Activated B cell treated with CpG ODN at 0.5 μM for 24 hours (primary cell): ENCODE measurements around the gene CBFA2T3. TPM values are rescaled to one million over a fixed set of nuclear protein-coding genes. Genes with fewer than 3 reads are reported as not detected.

Source experiments
- ATAC-seq: fragments of 200-7000 bp; cut with Tn5 transposase; one replicate; pipeline ENCODE4 v1.10.0; 2021; ENCODE audit warnings: low read depth, mild to moderate bottlenecking, moderate library complexity
- CTCF ChIA-PET: fragments of 350-600 bp; sonication (Branson Sonifier 250); formaldehyde crosslinking; loops from one replicate; lab custom pipeline; 2021; ENCODE audit warnings: antibody characterized with exemption; lab: Charles Lee
- POLR2A ChIA-PET: fragments of 350-600 bp; sonication (Branson Sonifier 250); formaldehyde crosslinking; loops from one replicate; lab custom pipeline; 2021; ENCODE audit warnings: antibody characterized with exemption; lab: Charles Lee
- DNase-seq: peaks from one replicate; pipeline ENCODE4 v3.0.0; 2022
- H3K27ac Mint-ChIP-seq: one replicate; pipeline ENCODE4 v1.8.0; 2020; ENCODE audit warnings: mixed read lengths
- H3K27me3 Mint-ChIP-seq: one replicate; pipeline ENCODE4 v1.8.0; 2021; ENCODE audit warnings: mixed read lengths
- H3K36me3 Mint-ChIP-seq: one replicate; pipeline ENCODE4 v1.8.0; 2021; ENCODE audit warnings: low read depth, mixed read lengths
- H3K4me1 Mint-ChIP-seq: one replicate; pipeline ENCODE4 v1.8.0; 2021; ENCODE audit warnings: mixed read lengths
- H3K4me3 Mint-ChIP-seq: one replicate; pipeline ENCODE4 v1.8.0; 2020; ENCODE audit warnings: mild to moderate bottlenecking, mixed read lengths
- H3K9me3 Mint-ChIP-seq: one replicate; pipeline ENCODE4 v1.8.0; 2020; ENCODE audit warnings: mixed read lengths
- intact Hi-C: fragments of 100-400 bp; cut with micrococcal nuclease; formaldehyde crosslinking; loops from one replicate; pipeline ENCODE4 v1.15.1; 2024
- total RNA-seq: library from RNA; stranded (reverse); gene quantifications from 2 replicates; pipeline ENCODE4 v1.2.3, GENCODE V29; 2022
- TF ChIP-seq, protein P1 (sequence below): fragments of 200-600 bp; IDR thresholded peaks from one replicate; pipeline ENCODE4 v1.8.0; 2022; ENCODE audit warnings: antibody characterized with exemption, mild to moderate bottlenecking

Gene CBFA2T3
- total RNA-seq: 50.8 and 63.3 TPM in 2 replicates

- peak within 1 kb of the TSS; percentile 83 for H3K27ac Mint-ChIP-seq
- no peaks in the 10 kb centered on the region for H3K27me3 Mint-ChIP-seq
- ChIA-PET CTCF (interaction anchor here (1.0 to 1.3 kb wide), 2 partner anchors 9 to 121 kb away, joined by 3 to 4 read pairs; no protein-coding TSS in a partner anchor), POLR2A (interaction anchor here (1.2 to 4.2 kb wide), 9 partner anchors 9 to 121 kb away, joined by 3 to 126 read pairs (median 8); partner anchors contain the start of gene ACSF3)
- H3K4me3 Mint-ChIP-seq: peak within 1 kb of the TSS; percentile 86
- intact Hi-C loops: no loop called here
- peak; percentile 6 for ATAC-seq
- TF ChIP-seq, protein P1, sequence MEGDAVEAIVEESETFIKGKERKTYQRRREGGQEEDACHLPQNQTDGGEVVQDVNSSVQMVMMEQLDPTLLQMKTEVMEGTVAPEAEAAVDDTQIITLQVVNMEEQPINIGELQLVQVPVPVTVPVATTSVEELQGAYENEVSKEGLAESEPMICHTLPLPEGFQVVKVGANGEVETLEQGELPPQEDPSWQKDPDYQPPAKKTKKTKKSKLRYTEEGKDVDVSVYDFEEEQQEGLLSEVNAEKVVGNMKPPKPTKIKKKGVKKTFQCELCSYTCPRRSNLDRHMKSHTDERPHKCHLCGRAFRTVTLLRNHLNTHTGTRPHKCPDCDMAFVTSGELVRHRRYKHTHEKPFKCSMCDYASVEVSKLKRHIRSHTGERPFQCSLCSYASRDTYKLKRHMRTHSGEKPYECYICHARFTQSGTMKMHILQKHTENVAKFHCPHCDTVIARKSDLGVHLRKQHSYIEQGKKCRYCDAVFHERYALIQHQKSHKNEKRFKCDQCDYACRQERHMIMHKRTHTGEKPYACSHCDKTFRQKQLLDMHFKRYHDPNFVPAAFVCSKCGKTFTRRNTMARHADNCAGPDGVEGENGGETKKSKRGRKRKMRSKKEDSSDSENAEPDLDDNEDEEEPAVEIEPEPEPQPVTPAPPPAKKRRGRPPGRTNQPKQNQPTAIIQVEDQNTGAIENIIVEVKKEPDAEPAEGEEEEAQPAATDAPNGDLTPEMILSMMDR: no peak
- H3K36me3 Mint-ChIP-seq: peaks cover 4% of the 10 kb centered on the region
- H3K4me1 Mint-ChIP-seq: peaks cover 91% of the 10 kb centered on the region
- no peak for DNase-seq
- H3K9me3 Mint-ChIP-seq: no peaks in the 10 kb centered on the region
Measured at GRCh38 chr16:88977018-88977811, at the start of gene CBFA2T3. TSS of gene CBFA2T3 (minus strand) at chr16:88977207. CDS start at chr16:88976807, 400 bp downstream.

GRCh38 chr16:89026121-89026612 lies 49.2 kb upstream of the CBFA2T3 start:
- peaks cover 14% of the 10 kb centered on the region for H3K9me3 Mint-ChIP-seq
- peaks cover 12% of the 10 kb centered on the region for H3K27me3 Mint-ChIP-seq
- peaks cover 8% of the 10 kb centered on the region for H3K4me1 Mint-ChIP-seq
- ATAC-seq (peak; percentile 61), DNase-seq (no peak)
- ChIA-PET CTCF (no interaction called here), POLR2A (interaction anchor here (0.5 kb wide), 1 partner anchor 38 kb away, joined by 9 read pairs; no protein-coding TSS in a partner anchor)
- no peak overlapping the region for H3K4me3 Mint-ChIP-seq
- no peaks in the 10 kb centered on the region for H3K36me3 Mint-ChIP-seq
- TF ChIP-seq, protein P1: no peak
- intact Hi-C loops: no loop called here
- H3K27ac Mint-ChIP-seq: no peak overlapping the region

GRCh38 chr16:89025636-89026035 lies 48.6 kb upstream of the CBFA2T3 start:
- intact Hi-C loops: no loop called here
- Mint-ChIP-seq H3K4me1 (peaks cover 4% of the 10 kb centered on the region), H3K27ac (no peak overlapping the region), H3K9me3 (peaks cover 14% of the 10 kb centered on the region), H3K27me3 (peaks cover 12% of the 10 kb centered on the region), H3K36me3 (no peaks in the 10 kb centered on the region), H3K4me3 (no peak overlapping the region)
- no peak for ATAC-seq
- POLR2A ChIA-PET: no interaction called here
- CTCF ChIA-PET: no interaction called here
- TF ChIP-seq, protein P1: no peak
- no peak for DNase-seq

GRCh38 chr16:89024546-89025060 lies 47.6 kb upstream of the CBFA2T3 start:
- H3K4me1 Mint-ChIP-seq: peaks cover 4% of the 10 kb centered on the region
- DNase-seq (no peak), ATAC-seq (no peak)
- CTCF ChIA-PET: no interaction called here
- H3K27ac Mint-ChIP-seq: no peak overlapping the region
- intact Hi-C loops: no loop called here
- H3K4me3 Mint-ChIP-seq: no peak overlapping the region
- TF ChIP-seq, protein P1: no peak
- no peaks in the 10 kb centered on the region for H3K36me3 Mint-ChIP-seq
- H3K27me3 Mint-ChIP-seq: peaks cover 12% of the 10 kb centered on the region
- peaks cover 14% of the 10 kb centered on the region for H3K9me3 Mint-ChIP-seq
- POLR2A ChIA-PET: interaction anchor here (1.4 kb wide), 1 partner anchor 15 kb away, joined by 8 read pairs; no protein-coding TSS in a partner anchor
